Psoas muscle (tissue), 8 donors: Measurements from ENCODE around the gene MOB3C. TPM values are rescaled to one million over a fixed set of nuclear protein-coding genes. Genes with fewer than 3 reads are reported as not detected.

Experiments
- ATAC-seq, 4 donors: fragments of 200-7000 bp; cut with Tn5 transposase; one replicate each; pipeline ENCODE4 v1.9.1; 2020; ENCODE audit warnings: moderate library complexity in 3 of 4, mild to moderate bottlenecking in 2 of 4
- DNase-seq, 2 donors: peaks; one replicate each; pipeline ENCODE4 v3.0.0-alpha.2; 2020
- H3K27ac ChIP-seq: fragments of 200-600 bp; one replicate; pipeline ENCODE4 v1.8.0; 2022
- H3K27me3 ChIP-seq, 3 donors: fragments of 200-600 bp in 1 of 3; one replicate each; pipeline versions ENCODE4 v1.6.1 to v1.8.0; 2013 to 2022; ENCODE audit warnings: low read length in 2 of 3, mild to moderate bottlenecking in 2 of 3, moderate library complexity in 1 of 3; ENCODE audit not compliant: insufficient read depth in 3 of 3
- H3K36me3 ChIP-seq, 2 donors: fragments of 200-600 bp in 1 of 2; one replicate each; pipeline versions ENCODE4 v1.6.1 to v1.8.0; 2013 to 2022; ENCODE audit warnings: low read depth in 1 of 2, mild to moderate bottlenecking in 1 of 2, moderate library complexity in 1 of 2; ENCODE audit not compliant: insufficient read depth in 1 of 2
- H3K4me1 ChIP-seq: fragments of 200-600 bp; one replicate; pipeline ENCODE4 v1.8.0; 2022
- H3K4me3 ChIP-seq: fragments of 200-600 bp; one replicate; pipeline ENCODE4 v1.8.0; 2022; ENCODE audit warnings: mild to moderate bottlenecking
- H3K9me3 ChIP-seq: fragments of 200-600 bp; one replicate; pipeline ENCODE4 v1.8.0; 2022
- WGBS, 3 donors: extraction: QIAGEN DNeasy Blood & Tissue Kit; methylation state at CpG; one replicate each; pipeline versions ENCODE4 v1.1.6 to v1.1.7; 2013; 5-methylcytosine and 5-hydroxymethylcytosine counted together
- intact Hi-C, 2 donors: fragments of 100-400 bp; cut with DNase I; formaldehyde crosslinking; loops; one replicate each; pipeline versions ENCODE4 v1.11.0 to v1.14.2; 2022
- polyA plus RNA-seq, 3 donors: library from polyadenylated mRNA; stranded (reverse); fragments of 200-250 nt; gene quantifications; one replicate each; pipeline ENCODE4 v1.2.3, GENCODE V29; 2013
- total RNA-seq, 4 donors: library from RNA; stranded (reverse); fragmentation: NEBNext Ultra II Directional in 2 of 4; extraction: Animal tissue kit (Norgen Biotek cat#: 25700) in 2 of 4; gene quantifications; one replicate each; pipeline versions ENCODE4 v1.2.1 to v1.2.4, GENCODE V29; 2021 to 2023
- TF ChIP-seq, protein P1 (sequence below): fragments of 200-600 bp; IDR thresholded peaks from one replicate; pipeline ENCODE4 v1.8.0; 2022; ENCODE audit warnings: antibody characterized with exemption
- donor health status: healthy with polysubstance abuse.
- donor health status: DM: no; HTN: no; CAD: no; lungs with moderate emphysema.
- donor health status: Bipolar disorder and iron deficiency.
- donor health status: healthy.
- donor health status: DM: yes; HTN: yes; CAD: no.
- donor health status: DM: no; HTN: no; CAD: no.
- donor health status: DM: no; HTN: no; CAD: no.
- donor health status: DM: yes; HTN: yes; CAD: no.

MOB3C gene
- total and polyA plus RNA-seq, 7 donors, result 8.7 to 36.3 (median 17.9) TPM

DNA sequence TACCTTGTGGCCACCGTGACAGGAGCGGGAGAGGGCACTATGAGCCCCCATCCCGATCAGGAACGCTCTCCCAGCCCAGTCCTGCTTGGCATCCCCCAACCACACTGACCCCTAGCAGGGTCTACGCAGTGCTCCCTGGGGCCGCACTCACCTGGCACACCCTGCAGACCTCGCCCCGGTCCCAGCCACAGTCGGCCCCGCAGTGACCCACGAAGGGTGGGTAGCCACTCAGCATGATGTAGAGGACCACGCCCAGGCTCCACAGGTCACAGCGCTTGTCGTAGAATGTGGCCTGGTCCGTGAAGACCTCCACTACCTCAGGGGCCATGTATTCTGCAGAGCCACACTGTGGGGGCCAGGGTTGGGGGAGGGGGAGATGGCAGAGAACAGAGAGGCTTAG is 54.1 kb downstream of the MOB3C start:
- intact Hi-C loops, result no loop called here
- Histone ChIP-seq H3K27ac (no peak overlapping the region), H3K4me3 (no peak overlapping the region), H3K9me3 (no peaks in the 10 kb centered on the region), H3K4me1 (no peaks in the 10 kb centered on the region), H3K27me3 (no peaks in the 10 kb centered on the region), H3K36me3 (peaks cover 3 to 99% of the 10 kb centered on the region in 2 donors)
- TF ChIP-seq, protein P1, sequence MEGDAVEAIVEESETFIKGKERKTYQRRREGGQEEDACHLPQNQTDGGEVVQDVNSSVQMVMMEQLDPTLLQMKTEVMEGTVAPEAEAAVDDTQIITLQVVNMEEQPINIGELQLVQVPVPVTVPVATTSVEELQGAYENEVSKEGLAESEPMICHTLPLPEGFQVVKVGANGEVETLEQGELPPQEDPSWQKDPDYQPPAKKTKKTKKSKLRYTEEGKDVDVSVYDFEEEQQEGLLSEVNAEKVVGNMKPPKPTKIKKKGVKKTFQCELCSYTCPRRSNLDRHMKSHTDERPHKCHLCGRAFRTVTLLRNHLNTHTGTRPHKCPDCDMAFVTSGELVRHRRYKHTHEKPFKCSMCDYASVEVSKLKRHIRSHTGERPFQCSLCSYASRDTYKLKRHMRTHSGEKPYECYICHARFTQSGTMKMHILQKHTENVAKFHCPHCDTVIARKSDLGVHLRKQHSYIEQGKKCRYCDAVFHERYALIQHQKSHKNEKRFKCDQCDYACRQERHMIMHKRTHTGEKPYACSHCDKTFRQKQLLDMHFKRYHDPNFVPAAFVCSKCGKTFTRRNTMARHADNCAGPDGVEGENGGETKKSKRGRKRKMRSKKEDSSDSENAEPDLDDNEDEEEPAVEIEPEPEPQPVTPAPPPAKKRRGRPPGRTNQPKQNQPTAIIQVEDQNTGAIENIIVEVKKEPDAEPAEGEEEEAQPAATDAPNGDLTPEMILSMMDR, result no peak
- DNase-seq, result no peak
- no peak for ATAC-seq
- WGBS, 3 donors, result 91 to 94% (median 92%) methylated on average over 15 of the region's 15 CpGs

DNA sequence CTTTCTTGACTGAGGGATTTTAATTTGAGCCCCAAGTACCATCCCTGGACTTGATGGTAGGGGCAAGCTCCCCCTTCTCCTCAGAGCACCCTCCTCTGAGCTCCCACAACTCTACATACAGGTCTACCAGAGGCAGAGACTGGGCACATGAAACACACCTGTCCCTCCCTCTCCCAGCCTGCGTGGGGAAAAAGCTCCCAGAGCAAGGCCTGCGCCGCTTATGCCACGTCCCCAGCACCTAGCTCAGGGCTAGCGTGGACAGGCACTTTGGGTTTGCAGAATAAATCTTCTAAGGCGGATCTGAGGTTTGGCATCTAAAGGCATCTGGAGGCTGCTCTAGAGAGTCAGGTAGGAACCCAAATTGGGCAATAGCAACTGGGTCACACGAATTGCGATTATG is 57.6 kb downstream of the MOB3C start:
- intact Hi-C loops, result no loop called here
- Histone ChIP-seq H3K36me3 (peaks cover 0 to 68% of the 10 kb centered on the region in 2 donors), H3K4me1 (no peaks in the 10 kb centered on the region), H3K9me3 (no peaks in the 10 kb centered on the region), H3K27ac (no peak overlapping the region), H3K4me3 (no peak overlapping the region), H3K27me3 (no peaks in the 10 kb centered on the region)
- TF ChIP-seq, protein P1, result no peak
- no peak for DNase-seq
- no peak for ATAC-seq
- 92 to 95% (median 93%) methylated on average over 8 of the region's 8 CpGs for WGBS, 3 donors

DNA sequence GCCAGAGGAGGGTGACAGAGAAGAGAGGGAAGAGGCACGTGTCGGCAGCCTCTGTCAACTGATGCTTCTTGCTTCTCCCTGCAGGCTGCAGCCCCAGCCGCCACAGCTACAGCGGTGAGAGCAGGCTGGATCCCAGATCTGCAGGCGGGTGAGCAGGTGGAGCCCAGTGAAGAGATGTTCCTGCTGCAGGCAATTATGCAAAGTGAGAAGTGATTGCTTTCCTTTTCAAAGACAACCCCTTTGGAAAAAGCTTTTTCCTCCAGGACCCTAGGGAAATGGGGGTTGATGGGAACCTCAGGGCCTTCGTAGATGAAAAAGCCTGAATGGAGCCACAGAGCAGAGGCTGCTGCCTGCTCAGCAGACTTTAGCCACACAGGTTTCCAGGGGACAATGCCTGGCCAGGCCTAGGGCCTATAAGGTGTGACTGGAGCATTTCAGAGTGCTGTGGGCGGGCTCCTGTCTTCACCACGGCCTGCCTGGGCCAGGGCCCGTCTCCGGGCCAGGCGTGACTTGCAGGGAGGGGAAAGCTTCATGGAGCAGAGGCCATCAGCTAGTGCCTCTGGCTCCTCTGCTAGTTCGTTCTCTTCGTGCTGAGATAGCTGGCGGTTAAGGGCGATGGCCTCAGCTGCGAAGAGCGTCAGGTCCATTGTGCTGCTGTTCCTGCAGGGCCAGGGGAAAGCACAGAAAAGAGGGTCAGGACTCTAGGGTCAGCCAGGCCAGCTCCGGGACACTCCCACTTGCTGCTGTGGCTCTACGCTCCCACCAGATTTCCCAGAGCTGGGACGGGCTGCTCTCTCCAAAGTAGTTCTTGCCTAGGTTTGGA is 58.3 kb downstream of the MOB3C start:
- peaks cover 0 to 63% of the 10 kb centered on the region in 2 donors for H3K36me3 ChIP-seq
- no peak overlapping the region for H3K27ac ChIP-seq
- H3K9me3 ChIP-seq, result no peaks in the 10 kb centered on the region
- TF ChIP-seq, protein P1, result no peak
- no peaks in the 10 kb centered on the region for H3K27me3 ChIP-seq
- no peak for DNase-seq
- intact Hi-C loops, result no loop called here
- ATAC-seq, result no peak
- no peak overlapping the region for H3K4me3 ChIP-seq
- WGBS, 3 donors, result 68 to 74% (median 72%) methylated on average over 20 of the region's 20 CpGs
- no peaks in the 10 kb centered on the region for H3K4me1 ChIP-seq

Other genes with a start within 250 kb of the MOB3C start
- 10 to 100 TPM in 1 of 4 donors, 1 to 10 TPM in 3; 5.0 to 11.0 (median 7.6) TPM for gene FAAH, start 222.5 kb downstream of the MOB3C start, total RNA-seq
- gene FAAH, start 222.5 kb downstream of the MOB3C start, polyA plus RNA-seq, result 1 to 10 TPM; 1.6 to 5.7 (median 5.1) TPM
- gene DMBX1, start 127.0 kb downstream of the MOB3C start, total RNA-seq, result not detected
- gene DMBX1, start 127.0 kb downstream of the MOB3C start, polyA plus RNA-seq, result not detected
- not detected for gene KNCN, start 65.2 kb downstream of the MOB3C start, total RNA-seq
- not detected for gene KNCN, start 65.2 kb downstream of the MOB3C start, polyA plus RNA-seq
- gene MKNK1, start 12.5 kb downstream of the MOB3C start, total RNA-seq, result 10 to 100 TPM; 32.2 to 46.7 (median 39.9) TPM
- 10 to 100 TPM; 19.3 to 52.6 (median 23.8) TPM for gene MKNK1, start 12.5 kb downstream of the MOB3C start, polyA plus RNA-seq
- 100 to 1,000 TPM in 3 of 4 donors, 10 to 100 TPM in 1; 98.3 to 114 (median 107) TPM for gene ATPAF1, start 51.6 kb upstream of the MOB3C start, total RNA-seq
- gene ATPAF1, start 51.6 kb upstream of the MOB3C start, polyA plus RNA-seq, result 100 to 1,000 TPM in 1 of 3 donors, 10 to 100 TPM in 2; 60.9 to 156 (median 82.0) TPM
- gene TEX38, start 55.0 kb upstream of the MOB3C start, total RNA-seq, result not detected
- under 1 TPM in 1 of 3 donors, not detected in 2; 0.08 TPM for gene TEX38, start 55.0 kb upstream of the MOB3C start, polyA plus RNA-seq
- gene EFCAB14, start 102.3 kb upstream of the MOB3C start, total RNA-seq, result 10 to 100 TPM; 48.4 to 63.3 (median 52.9) TPM
- 10 to 100 TPM; 21.1 to 62.5 (median 24.6) TPM for gene EFCAB14, start 102.3 kb upstream of the MOB3C start, polyA plus RNA-seq
- 10 to 100 TPM in 2 of 4 donors, 1 to 10 TPM in 1, under 1 TPM in 1; 0.15 to 37.4 (median 15.5) TPM for gene CYP4B1, start 182.2 kb upstream of the MOB3C start, total RNA-seq
- 10 to 100 TPM; 20.3 to 34.5 (median 30.2) TPM for gene CYP4B1, start 182.2 kb upstream of the MOB3C start, polyA plus RNA-seq